ENCODE results near the gene UBA7. TPM values are rescaled to one million over a fixed set of nuclear protein-coding genes. Genes with fewer than 3 reads are reported as not detected.

Gene UBA7
- total RNA-seq, 1 experiment from 2014 or later: 12.5 TPM

- Histone ChIP-seq H3K4me3 (ENCODE audit: low read depth in 2 of 2, low read length in 2 of 2) (no peak overlapping the region), H3K27me3 (ENCODE audit: control insufficient read depth, insufficient read depth, low read length) (no peaks in the 10 kb centered on the region), H3K27ac (ENCODE audit: low read length) (no peak overlapping the region), H3K4me1 (ENCODE audit: control insufficient read depth, insufficient read depth, low read length) (no peaks in the 10 kb centered on the region), H3K36me3 (ENCODE audit: control insufficient read depth, insufficient read depth, low read length) (no peaks in the 10 kb centered on the region), H3K9me3 (ENCODE audit: control insufficient read depth, insufficient read depth, low read depth, low read length) (no peaks in the 10 kb centered on the region)
- intact Hi-C loops (cut with micrococcal nuclease; ENCODE audit: unreplicated experiment): no loop called here
- ChIA-PET CTCF (no interaction called here), POLR2A (no interaction called here)
- in situ Hi-C loops (cut with HindIII; ENCODE audit: low pct_unique_long_range_greater_than_20kb, low sequenced_read_pairs): no loop called here
- ATAC-seq (no peak), DNase-seq (ENCODE audit: low read depth, low spot score) (no peak)
- TF ChIP-seq TCF7L2 (IDR thresholded peaks at IDR 0.05; ENCODE audit: low read depth, low read length) (no peak), SIN3A (IDR thresholded peaks at IDR 0.05; ENCODE audit: borderline replicate concordance, insufficient read depth, low read depth, low read length) (no peak), POLR2AphosphoS5 (IDR thresholded peaks at IDR 0.05; ENCODE audit: low read depth, low read length) (no peak), REST (IDR thresholded peaks at IDR 0.05; ENCODE audit: insufficient read depth in 1 of 2, low read depth in 2 of 2, low read length in 1 of 2) (no peak), CTCF (IDR thresholded peaks at IDR 0.05) (no peak)
- BruUV-seq (replicated peaks): no TSS peak
Observed at GRCh38 chr3:49806850-49807249, 6.9 kb downstream of the UBA7 start.

GRCh38 chr3:49805897-49806701, 7.7 kb downstream of the UBA7 start:
- no peak for ATAC-seq

More at GRCh38 chr3:49805897-49806701, 7.7 kb downstream of the UBA7 start:
- Histone ChIP-seq H3K4me3 (ENCODE audit: low read depth in 2 of 2, low read length in 2 of 2) (no peak overlapping the region), H3K9me3 (ENCODE audit: control insufficient read depth, insufficient read depth, low read depth, low read length) (no peaks in the 10 kb centered on the region), H3K4me1 (ENCODE audit: control insufficient read depth, insufficient read depth, low read length) (no peaks in the 10 kb centered on the region), H3K27me3 (ENCODE audit: control insufficient read depth, insufficient read depth, low read length) (no peaks in the 10 kb centered on the region), H3K36me3 (ENCODE audit: control insufficient read depth, insufficient read depth, low read length) (no peaks in the 10 kb centered on the region), H3K27ac (ENCODE audit: low read length) (no peak overlapping the region)
- TF ChIP-seq CTCF (IDR thresholded peaks at IDR 0.05) (no peak), SIN3A (IDR thresholded peaks at IDR 0.05; ENCODE audit: borderline replicate concordance, insufficient read depth, low read depth, low read length) (no peak), REST (IDR thresholded peaks at IDR 0.05; ENCODE audit: insufficient read depth in 1 of 2, low read depth in 2 of 2, low read length in 1 of 2) (no peak), POLR2AphosphoS5 (IDR thresholded peaks at IDR 0.05; ENCODE audit: low read depth, low read length) (no peak), TCF7L2 (IDR thresholded peaks at IDR 0.05; ENCODE audit: low read depth, low read length) (no peak)
- in situ Hi-C loops (cut with HindIII; ENCODE audit: low pct_unique_long_range_greater_than_20kb, low sequenced_read_pairs) (no loop called here), intact Hi-C loops (cut with micrococcal nuclease; ENCODE audit: unreplicated experiment) (no loop called here)
- CTCF ChIA-PET: no interaction called here
- BruUV-seq (replicated peaks): no TSS peak
- POLR2A ChIA-PET: no interaction called here
- DNase-seq (ENCODE audit: low read depth, low spot score): no peak

Measured in Panc1 (cell line).